HEK293 (cell line): ENCODE data around the gene ATP5F1D.

Source experiments
- CTCF ChIA-PET: fragments of 350-600 bp; formaldehyde crosslinking; extraction: SDS; loops from one replicate; lab custom pipeline; 2021; ENCODE audit warnings: antibody characterized with exemption; lab: Yijun Ruan, JAX
- POLR2A ChIA-PET: fragments of 300-600 bp; formaldehyde crosslinking; extraction: SDS; loops from one replicate; lab custom pipeline; 2020; ENCODE audit warnings: antibody characterized with exemption, inconsistent platforms; lab: Yijun Ruan, JAX
- H3K27ac ChIP-seq: fragments of 200-500 bp; sonication (Bioruptor generic); 2 replicates; pipeline ENCODE4 v1.5.1; 2014; ENCODE audit warnings: low read depth, low read length, control low read depth, inconsistent platforms; ENCODE audit errors: extremely low read depth
- H3K36me3 ChIP-seq, 2 experiments: fragments of 200-500 bp in 1 of 2; sonication (Bioruptor generic) in 1 of 2; 1 replicate in 1 of 2; 2 replicates in 1 of 2; pipeline ENCODE4 v1.5.1; 2014 to 2017; ENCODE audit warnings: inconsistent platforms in 2 of 2, low read length in 2 of 2; ENCODE audit not compliant: control insufficient read depth in 2 of 2, insufficient read depth in 1 of 2
- H3K4me1 ChIP-seq: fragments of 200-500 bp; sonication (Bioruptor generic); 2 replicates; pipeline ENCODE4 v1.5.1; 2014; ENCODE audit warnings: mild to moderate bottlenecking, low read length, inconsistent platforms; ENCODE audit not compliant: control insufficient read depth, insufficient read depth
- H3K4me3 ChIP-seq: 2 replicates; pipeline ENCODE4 v1.5.1; 2011; ENCODE audit warnings: low read depth, mild to moderate bottlenecking, control low read depth, low read length, moderate library complexity
- H3K9me3 ChIP-seq: fragments of 200-500 bp; sonication (Bioruptor generic); 2 replicates; pipeline ENCODE4 v1.5.1; 2014; ENCODE audit warnings: low read depth, low read length, inconsistent platforms; ENCODE audit not compliant: control insufficient read depth, insufficient read depth
- GFI1B ChIP-seq: fragments of 450-650 bp; formaldehyde crosslinking; IDR thresholded peaks from 2 replicates; pipeline ENCODE4 v1.5.1; 2016; ENCODE audit warnings: missing biosample characterization, missing genetic modification characterization
- PATZ1 ChIP-seq: fragments of 450-650 bp; formaldehyde crosslinking; IDR thresholded peaks from 2 replicates; pipeline ENCODE4 v1.5.1; 2016; ENCODE audit warnings: missing biosample characterization, missing genetic modification characterization
- REPIN1 ChIP-seq: fragments of 450-650 bp; formaldehyde crosslinking; IDR thresholded peaks from 2 replicates; pipeline ENCODE4 v1.5.1; 2017; ENCODE audit warnings: missing biosample characterization, missing genetic modification characterization, low read depth
- SCRT2 ChIP-seq: fragments of 450-650 bp; formaldehyde crosslinking; IDR thresholded peaks from 2 replicates; pipeline ENCODE4 v1.5.1; 2016; ENCODE audit warnings: missing biosample characterization, missing genetic modification characterization
- ZBTB21 ChIP-seq: fragments of 450-650 bp; formaldehyde crosslinking; IDR thresholded peaks from 2 replicates; pipeline ENCODE4 v1.5.1; 2017; ENCODE audit warnings: missing biosample characterization, missing genetic modification characterization
- ZBTB26 ChIP-seq: fragments of 450-650 bp; formaldehyde crosslinking; optimal IDR thresholded peaks from 2 replicates; pipeline ENCODE3; 2016; ENCODE audit warnings: missing biosample characterization, mild to moderate bottlenecking, missing genetic modification characterization
- ZNF133 ChIP-seq: fragments of 450-650 bp; formaldehyde crosslinking; IDR thresholded peaks from 2 replicates; pipeline ENCODE4 v1.5.1; 2016; ENCODE audit warnings: missing biosample characterization, missing genetic modification characterization
- ZNF2 ChIP-seq: fragments of 450-650 bp; formaldehyde crosslinking; IDR thresholded peaks from 2 replicates; pipeline ENCODE4 v1.5.1; 2016; ENCODE audit warnings: missing biosample characterization, missing genetic modification characterization
- ZNF221 ChIP-seq: fragments of 450-650 bp; formaldehyde crosslinking; IDR thresholded peaks from 2 replicates; pipeline ENCODE4 v1.5.1; 2017; ENCODE audit warnings: missing biosample characterization, missing genetic modification characterization, borderline replicate concordance
- ZNF362 ChIP-seq: fragments of 450-650 bp; formaldehyde crosslinking; IDR thresholded peaks from 2 replicates; pipeline ENCODE4 v1.5.1; 2016; ENCODE audit warnings: missing biosample characterization, missing genetic modification characterization
- ZNF521 ChIP-seq: fragments of 450-650 bp; formaldehyde crosslinking; IDR thresholded peaks from 2 replicates; pipeline ENCODE4 v1.5.1; 2017; ENCODE audit warnings: missing biosample characterization, mild to moderate bottlenecking, missing genetic modification characterization
- ZNF626 ChIP-seq: fragments of 450-650 bp; sonication (Bioruptor Pico); formaldehyde crosslinking; IDR thresholded peaks from 2 replicates; pipeline ENCODE4 v1.5.1; 2018; ENCODE audit warnings: missing biosample characterization, missing genetic modification characterization, inconsistent platforms
- ZNF768 ChIP-seq: fragments of 450-650 bp; formaldehyde crosslinking; IDR thresholded peaks from 2 replicates; pipeline ENCODE4 v1.5.1; 2018; ENCODE audit warnings: missing biosample characterization, mild to moderate bottlenecking, missing genetic modification characterization
- ZNF785 ChIP-seq: fragments of 450-650 bp; formaldehyde crosslinking; IDR thresholded peaks from 2 replicates; pipeline ENCODE4 v1.5.1; 2016; ENCODE audit warnings: missing biosample characterization, missing genetic modification characterization
- ZSCAN4 ChIP-seq: fragments of 450-650 bp; formaldehyde crosslinking; IDR thresholded peaks from 2 replicates; pipeline ENCODE4 v1.5.1; 2017; ENCODE audit warnings: missing biosample characterization, missing genetic modification characterization
- TF ChIP-seq, protein P1 (sequence below): fragments of 450-650 bp; formaldehyde crosslinking; IDR thresholded peaks from 2 replicates; pipeline ENCODE4 v1.5.1; 2016; ENCODE audit warnings: missing biosample characterization, missing genetic modification characterization
- TF ChIP-seq, protein P2 (sequence below): fragments of 450-650 bp; formaldehyde crosslinking; IDR thresholded peaks from 2 replicates; pipeline ENCODE4 v1.5.1; 2017; ENCODE audit warnings: missing biosample characterization, mild to moderate bottlenecking, missing genetic modification characterization, moderate library complexity
- TF ChIP-seq, protein P3 (sequence below): fragments of 450-650 bp; formaldehyde crosslinking; IDR thresholded peaks from 2 replicates; pipeline ENCODE4 v1.5.1; 2016; ENCODE audit warnings: missing biosample characterization, missing genetic modification characterization, low read depth
- TF ChIP-seq, protein P4 (sequence below): fragments of 450-650 bp; formaldehyde crosslinking; IDR thresholded peaks from 2 replicates; pipeline ENCODE4 v1.5.1; 2016; ENCODE audit warnings: missing biosample characterization, missing genetic modification characterization

The ATP5F1D gene

DNA sequence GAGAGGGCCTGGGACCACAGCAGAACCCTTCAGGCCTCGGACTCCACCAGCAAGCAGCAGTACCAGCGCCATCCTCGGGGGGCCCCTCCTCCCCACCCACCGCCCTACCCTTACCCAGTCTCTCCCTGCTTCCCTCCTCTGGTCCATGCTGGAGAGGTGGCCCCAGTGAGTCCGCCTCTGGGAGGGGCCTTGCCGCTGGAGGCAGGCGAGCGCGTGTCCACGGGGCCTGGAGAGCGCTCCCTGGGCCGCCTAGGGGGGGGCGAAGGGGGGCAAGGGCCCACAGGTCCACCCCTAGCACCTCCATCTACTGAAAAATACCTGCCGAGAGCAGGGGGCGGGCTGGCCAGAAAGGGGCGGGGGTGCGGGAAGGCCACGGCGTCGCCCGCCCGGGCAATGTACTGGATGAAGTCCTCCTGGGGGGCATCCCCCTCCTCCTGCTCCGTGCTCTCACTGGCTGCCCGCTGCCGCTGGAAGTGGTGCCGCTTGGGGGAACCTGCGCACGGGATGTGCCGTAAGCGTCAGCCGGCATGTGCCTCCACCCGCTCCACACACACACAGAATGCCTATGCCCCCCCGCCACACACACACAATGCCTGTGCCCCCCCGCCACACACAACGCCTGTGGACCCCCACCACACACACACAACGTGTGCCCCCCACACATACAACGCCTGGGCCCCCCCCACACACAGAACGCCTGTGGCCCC, 10.6 kb upstream of the ATP5F1D start (continued):
- TF ChIP-seq, protein P1, sequence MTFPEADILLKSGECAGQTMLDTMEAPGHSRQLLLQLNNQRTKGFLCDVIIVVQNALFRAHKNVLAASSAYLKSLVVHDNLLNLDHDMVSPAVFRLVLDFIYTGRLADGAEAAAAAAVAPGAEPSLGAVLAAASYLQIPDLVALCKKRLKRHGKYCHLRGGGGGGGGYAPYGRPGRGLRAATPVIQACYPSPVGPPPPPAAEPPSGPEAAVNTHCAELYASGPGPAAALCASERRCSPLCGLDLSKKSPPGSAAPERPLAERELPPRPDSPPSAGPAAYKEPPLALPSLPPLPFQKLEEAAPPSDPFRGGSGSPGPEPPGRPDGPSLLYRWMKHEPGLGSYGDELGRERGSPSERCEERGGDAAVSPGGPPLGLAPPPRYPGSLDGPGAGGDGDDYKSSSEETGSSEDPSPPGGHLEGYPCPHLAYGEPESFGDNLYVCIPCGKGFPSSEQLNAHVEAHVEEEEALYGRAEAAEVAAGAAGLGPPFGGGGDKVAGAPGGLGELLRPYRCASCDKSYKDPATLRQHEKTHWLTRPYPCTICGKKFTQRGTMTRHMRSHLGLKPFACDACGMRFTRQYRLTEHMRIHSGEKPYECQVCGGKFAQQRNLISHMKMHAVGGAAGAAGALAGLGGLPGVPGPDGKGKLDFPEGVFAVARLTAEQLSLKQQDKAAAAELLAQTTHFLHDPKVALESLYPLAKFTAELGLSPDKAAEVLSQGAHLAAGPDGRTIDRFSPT (tag by site-specific recombination) = peak; percentile 15; the same call in 1 of the 2 replicates
- TF ChIP-seq ZNF521 = no peak
- no peak for TF ChIP-seq ZNF221 (tag by site-specific recombination)
- peak; percentile 46 for TF ChIP-seq PATZ1 (tag by site-specific recombination)

GRCh38 chr19:1231729-1232637, 9.6 kb upstream of the ATP5F1D start:
- Histone ChIP-seq H3K4me3 (no peak overlapping the region), H3K36me3 (peaks cover 0 to 52% of the 10 kb centered on the region in 2 experiments; a peak in 1 of 3 replicates), H3K27ac (peak overlapping the region; percentile 28; the same call in 1 of the 2 replicates), H3K9me3 (no peaks in the 10 kb centered on the region), H3K4me1 (no peaks in the 10 kb centered on the region; the same call in 1 of the 2 replicates)
- ChIA-PET POLR2A (interaction anchor here (0.9 kb wide), 1 partner anchor 127 kb away, joined by 3 read pairs; no protein-coding TSS in a partner anchor), CTCF (interaction anchor here (0.9 to 2.2 kb wide), 2 partner anchors 10 to 14 kb away, joined by 3 to 6 read pairs; no protein-coding TSS in a partner anchor)
- TF ChIP-seq ZBTB21 (tag by site-specific recombination) (no peak), ZNF785 (tag by site-specific recombination) (no peak), ZNF362 (tag by site-specific recombination) (no peak), ZNF133 (no peak), ZNF2 (tag by site-specific recombination) (no peak), ZNF626 (no peak), GFI1B (tag by site-specific recombination) (no peak), ZNF768 (tag by site-specific recombination) (no peak), ZSCAN4 (tag by site-specific recombination) (no peak), REPIN1 (no peak; the same call in 1 of the 2 replicates), SCRT2 (tag by site-specific recombination) (peak; percentile 57), ZBTB26 (tag by site-specific recombination) (no peak)
- TF ChIP-seq, protein P2, sequence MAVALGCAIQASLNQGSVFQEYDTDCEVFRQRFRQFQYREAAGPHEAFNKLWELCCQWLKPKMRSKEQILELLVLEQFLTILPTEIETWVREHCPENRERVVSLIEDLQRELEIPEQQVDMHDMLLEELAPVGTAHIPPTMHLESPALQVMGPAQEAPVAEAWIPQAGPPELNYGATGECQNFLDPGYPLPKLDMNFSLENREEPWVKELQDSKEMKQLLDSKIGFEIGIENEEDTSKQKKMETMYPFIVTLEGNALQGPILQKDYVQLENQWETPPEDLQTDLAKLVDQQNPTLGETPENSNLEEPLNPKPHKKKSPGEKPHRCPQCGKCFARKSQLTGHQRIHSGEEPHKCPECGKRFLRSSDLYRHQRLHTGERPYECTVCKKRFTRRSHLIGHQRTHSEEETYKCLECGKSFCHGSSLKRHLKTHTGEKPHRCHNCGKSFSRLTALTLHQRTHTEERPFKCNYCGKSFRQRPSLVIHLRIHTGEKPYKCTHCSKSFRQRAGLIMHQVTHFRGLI (tag by site-specific recombination) = no peak
- TF ChIP-seq, protein P3, sequence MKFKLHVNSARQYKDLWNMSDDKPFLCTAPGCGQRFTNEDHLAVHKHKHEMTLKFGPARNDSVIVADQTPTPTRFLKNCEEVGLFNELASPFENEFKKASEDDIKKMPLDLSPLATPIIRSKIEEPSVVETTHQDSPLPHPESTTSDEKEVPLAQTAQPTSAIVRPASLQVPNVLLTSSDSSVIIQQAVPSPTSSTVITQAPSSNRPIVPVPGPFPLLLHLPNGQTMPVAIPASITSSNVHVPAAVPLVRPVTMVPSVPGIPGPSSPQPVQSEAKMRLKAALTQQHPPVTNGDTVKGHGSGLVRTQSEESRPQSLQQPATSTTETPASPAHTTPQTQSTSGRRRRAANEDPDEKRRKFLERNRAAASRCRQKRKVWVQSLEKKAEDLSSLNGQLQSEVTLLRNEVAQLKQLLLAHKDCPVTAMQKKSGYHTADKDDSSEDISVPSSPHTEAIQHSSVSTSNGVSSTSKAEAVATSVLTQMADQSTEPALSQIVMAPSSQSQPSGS (tag by site-specific recombination) = no peak
- TF ChIP-seq, protein P4, sequence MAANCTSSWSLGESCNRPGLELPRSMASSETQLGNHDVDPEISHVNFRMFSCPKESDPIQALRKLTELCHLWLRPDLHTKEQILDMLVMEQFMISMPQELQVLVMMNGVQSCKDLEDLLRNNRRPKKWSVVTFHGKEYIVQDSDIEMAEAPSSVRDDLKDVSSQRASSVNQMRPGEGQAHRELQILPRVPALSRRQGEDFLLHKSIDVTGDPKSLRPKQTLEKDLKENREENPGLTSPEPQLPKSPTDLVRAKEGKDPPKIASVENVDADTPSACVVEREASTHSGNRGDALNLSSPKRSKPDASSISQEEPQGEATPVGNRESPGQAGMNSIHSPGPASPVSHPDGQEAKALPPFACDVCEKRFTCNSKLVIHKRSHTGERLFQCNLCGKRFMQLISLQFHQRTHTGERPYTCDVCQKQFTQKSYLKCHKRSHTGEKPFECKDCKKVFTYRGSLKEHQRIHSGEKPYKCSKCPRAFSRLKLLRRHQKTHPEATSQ (tag by site-specific recombination) = no peak
